ENCODE data around the gene PTPN12.
"Not testable (repeated sequence)": the region's sequence is repeated elsewhere in the genome, so short reads cannot be mapped to it uniquely, and the experiment has no call there.

The PTPN12 gene

GRCh38 chr7:77579797-77580196, 42.7 kb downstream of the PTPN12 start:
- no peak for DNase-seq (ENCODE audit: low read depth in 2 of 2)

- DNase-seq (ENCODE audit: low read depth in 2 of 2), result no peak
These were observed 43.8 kb downstream of the PTPN12 start for GRCh38 chr7:77580762-77581350.

- no peak for DNase-seq (ENCODE audit: low read depth in 2 of 2)
These were observed 50.2 kb downstream of the PTPN12 start for GRCh38 chr7:77587272-77587671.

GRCh38 chr7:77600952-77601351, 63.9 kb downstream of the PTPN12 start:
- DNase-seq (ENCODE audit: low read depth in 2 of 2), result no peak

- no peak for DNase-seq (ENCODE audit: low read depth in 2 of 2)
These were observed 69.5 kb downstream of the PTPN12 start for GRCh38 chr7:77606562-77606961.

GRCh38 chr7:77619314-77619713, 82.2 kb downstream of the PTPN12 start:
- no peak for DNase-seq (ENCODE audit: low read depth in 2 of 2)

- no peak for DNase-seq (ENCODE audit: low read depth in 2 of 2)
These were observed 89.7 kb downstream of the PTPN12 start for GRCh38 chr7:77626586-77627308.

- DNase-seq (ENCODE audit: low read depth in 2 of 2), result no peak
These were observed 90.2 kb downstream of the PTPN12 start for GRCh38 chr7:77627309-77627676.

- no peak for DNase-seq (ENCODE audit: low read depth in 2 of 2)
These were observed 92.7 kb downstream of the PTPN12 start for GRCh38 chr7:77629797-77630196.

GRCh38 chr7:77631820-77632219, 94.7 kb downstream of the PTPN12 start:
- DNase-seq (ENCODE audit: low read depth in 2 of 2), result no peak

- DNase-seq (ENCODE audit: low read depth in 2 of 2), result no peak
These were observed 107.7 kb downstream of the PTPN12 start for GRCh38 chr7:77644774-77645173.

- no peak for DNase-seq (ENCODE audit: low read depth in 2 of 2)
These were observed 111.7 kb downstream of the PTPN12 start for GRCh38 chr7:77648742-77649338.

GRCh38 chr7:77649716-77650349, 112.7 kb downstream of the PTPN12 start:
- DNase-seq (ENCODE audit: low read depth in 2 of 2), result no peak

- no peak for DNase-seq (ENCODE audit: low read depth in 2 of 2)
These were observed 114.6 kb downstream of the PTPN12 start for GRCh38 chr7:77651575-77652162.

GRCh38 chr7:77652826-77653225, 115.7 kb downstream of the PTPN12 start:
- not testable (repeated sequence) for DNase-seq (ENCODE audit: low read depth in 2 of 2)

- no peak for DNase-seq (ENCODE audit: low read depth in 2 of 2)
These were observed 116.5 kb downstream of the PTPN12 start for GRCh38 chr7:77653572-77653971.

- no peak for DNase-seq (ENCODE audit: low read depth in 2 of 2)
These were observed 118.3 kb downstream of the PTPN12 start for GRCh38 chr7:77655356-77655755.

GRCh38 chr7:77655836-77656455, 118.9 kb downstream of the PTPN12 start:
- no peak for DNase-seq (ENCODE audit: low read depth in 2 of 2)

- no peak for DNase-seq (ENCODE audit: low read depth in 2 of 2)
These were observed 120.5 kb downstream of the PTPN12 start for GRCh38 chr7:77657427-77658224.

- DNase-seq (ENCODE audit: low read depth in 2 of 2), result no peak
These were observed 121.8 kb downstream of the PTPN12 start for GRCh38 chr7:77658928-77659327.

GRCh38 chr7:77661816-77662215, 124.7 kb downstream of the PTPN12 start:
- DNase-seq (ENCODE audit: low read depth in 2 of 2), result no peak

Measured in stimulated activated CD8-positive, alpha-beta memory T cell treated with anti-CD3 and anti-CD28 coated beads, Interleukin-2, amount 100 ng/mL, for 1 hour (primary cell).